H54 (cell line): Measurements from ENCODE around the gene KCNJ3.

ENCODE experiments used
- DNase-seq: peaks from one replicate; pipeline ENCODE4 v3.0.0; 2011; ENCODE audit warnings: low spot score, mixed read lengths; ENCODE audit not compliant: insufficient read length
- FAIRE-seq: peaks from 3 replicates; lab custom pipeline; 2011; peaks lifted over from hg19 to GRCh38; lab: Jason Lieb, UNC
- POLR2A ChIP-seq: IDR thresholded peaks from 2 replicates; pipeline ENCODE4 v1.6.1; 2011; ENCODE audit warnings: low read depth, mild to moderate bottlenecking, low read length

Gene KCNJ3

GRCh38 chr2:154696810-154697417 is 1.6 kb upstream of the KCNJ3 start:
- TF ChIP-seq POLR2A, result no peak
- DNase-seq (no peak), FAIRE-seq (peak; percentile 60)

GRCh38 chr2:154697418-154698252 is 860 bp upstream of the KCNJ3 start:
- peak; percentile 26 for DNase-seq

GRCh38 chr2:154698721-154699574 is 453 bp downstream of the KCNJ3 start:
- DNase-seq (no peak), FAIRE-seq (no peak)
- TF ChIP-seq POLR2A, result no peak

More at GRCh38 chr2:154697418-154698252, 860 bp upstream of the KCNJ3 start:
- no peak for TF ChIP-seq POLR2A
- no peak for FAIRE-seq

GRCh38 chr2:154699575-154699930 is 1.1 kb downstream of the KCNJ3 start:
- DNase-seq, result no peak
- FAIRE-seq, result peak; percentile 67
- no peak for TF ChIP-seq POLR2A

GRCh38 chr2:154700136-154700535 is 1.6 kb downstream of the KCNJ3 start:
- peak; percentile 69 for FAIRE-seq
- DNase-seq, result no peak

GRCh38 chr2:154704991-154705390 is 6.5 kb downstream of the KCNJ3 start:
- TF ChIP-seq POLR2A, result no peak
- no peak for DNase-seq
- peak; percentile 15 for FAIRE-seq

More at GRCh38 chr2:154700136-154700535, 1.6 kb downstream of the KCNJ3 start:
- no peak for TF ChIP-seq POLR2A

- no peak for TF ChIP-seq POLR2A
- peak; percentile 86 for FAIRE-seq
- DNase-seq, result no peak
These were observed 8.2 kb downstream of the KCNJ3 start for GRCh38 chr2:154706660-154707059.

- FAIRE-seq (no peak), DNase-seq (no peak)
- TF ChIP-seq POLR2A, result no peak
These were observed 9.6 kb downstream of the KCNJ3 start for GRCh38 chr2:154707994-154708575.

GRCh38 chr2:154709215-154709614 is 10.7 kb downstream of the KCNJ3 start:
- DNase-seq, result no peak
- peak; percentile 30 for FAIRE-seq
- no peak for TF ChIP-seq POLR2A

- no peak for TF ChIP-seq POLR2A
- FAIRE-seq (no peak), DNase-seq (no peak)
These were observed 11.6 kb downstream of the KCNJ3 start for GRCh38 chr2:154710078-154710477.

- no peak for TF ChIP-seq POLR2A
- DNase-seq (no peak), FAIRE-seq (no peak)
These were observed 12.2 kb downstream of the KCNJ3 start for GRCh38 chr2:154710685-154711084.

- DNase-seq, result no peak
- FAIRE-seq, result no peak
- TF ChIP-seq POLR2A, result no peak
These were observed 15.2 kb downstream of the KCNJ3 start for GRCh38 chr2:154713675-154714074.

- peak; percentile 91 for FAIRE-seq
- no peak for TF ChIP-seq POLR2A
These were observed 22.2 kb downstream of the KCNJ3 start for GRCh38 chr2:154720651-154721050.

More at GRCh38 chr2:154720651-154721050, 22.2 kb downstream of the KCNJ3 start:
- no peak for DNase-seq
